Cardiac fibroblast (primary cell): ENCODE results near the gene DAP3.
"Not testable (repeated sequence)": the region's sequence is repeated elsewhere in the genome, so short reads cannot be mapped to it uniquely, and the experiment has no call there.

ENCODE experiments used
- DNase-seq, 2 donors: peaks; one replicate each; pipeline versions ENCODE4 v3.0.0 to v3.0.0-alpha.2; 2010; ENCODE audit warnings: low read depth in 2 of 2
- H3K4me3 ChIP-seq, 2 donors: replicated peaks in 1 of 2; 1 replicate in 1 of 2; 2 replicates in 1 of 2; pipeline ENCODE4 v1.5.1; 2011; ENCODE audit warnings: low read depth in 2 of 2, low read length in 2 of 2, mild to moderate bottlenecking in 2 of 2, moderate library complexity in 1 of 2
- CTCF ChIP-seq: IDR thresholded peaks from one replicate; pipeline ENCODE4 v1.5.1; 2011; ENCODE audit warnings: low read depth, mild to moderate bottlenecking, low read length, inconsistent platforms

DAP3 gene

GRCh38 chr1:155689081-155689607 is at the start of gene DAP3:
Gene DAP3 (plus strand): TSS chr1:155689091. CDS start chr1:155709780, 20,689 bp downstream.
- not testable (repeated sequence) for DNase-seq
- H3K4me3 ChIP-seq, result peak within 1 kb of the TSS; percentile 96

- DNase-seq, result no peak
- no peak for TF ChIP-seq CTCF
Measured at GRCh38 chr1:155640367-155640766, 48.5 kb upstream of the DAP3 start.

DNA sequence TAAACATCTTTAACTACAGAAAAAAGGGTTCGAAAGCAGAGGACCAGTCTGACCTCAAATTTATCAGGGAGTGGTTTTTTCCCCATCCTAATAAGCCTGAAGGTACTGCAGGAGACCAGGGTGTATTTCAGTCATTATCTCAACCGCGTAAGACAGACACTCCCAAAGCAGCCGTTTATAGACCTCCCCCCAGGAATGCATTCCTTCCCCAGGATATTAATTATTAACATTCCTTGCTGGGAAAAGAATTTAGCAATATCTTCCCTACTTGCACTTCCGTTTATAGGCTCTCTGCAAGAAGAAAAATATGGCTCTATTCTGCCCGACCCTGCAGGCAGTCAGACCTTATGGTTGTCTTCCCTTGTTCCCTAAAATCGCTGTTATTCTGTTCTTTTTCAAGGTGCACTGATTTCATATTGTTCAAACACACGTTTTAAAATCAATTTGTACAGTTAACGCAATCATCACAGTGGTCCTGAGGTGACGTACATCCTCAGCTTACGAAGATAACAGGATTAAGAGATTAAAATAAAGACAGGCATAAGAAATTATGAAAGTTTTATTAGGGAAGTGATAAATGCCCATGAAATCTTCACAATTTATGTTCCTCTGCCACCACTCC is 46.2 kb upstream of the DAP3 start:
- not testable (repeated sequence) for DNase-seq, H3K4me3 ChIP-seq

More at GRCh38 chr1:155640367-155640766, 48.5 kb upstream of the DAP3 start:
- no peak overlapping the region for H3K4me3 ChIP-seq

DNA sequence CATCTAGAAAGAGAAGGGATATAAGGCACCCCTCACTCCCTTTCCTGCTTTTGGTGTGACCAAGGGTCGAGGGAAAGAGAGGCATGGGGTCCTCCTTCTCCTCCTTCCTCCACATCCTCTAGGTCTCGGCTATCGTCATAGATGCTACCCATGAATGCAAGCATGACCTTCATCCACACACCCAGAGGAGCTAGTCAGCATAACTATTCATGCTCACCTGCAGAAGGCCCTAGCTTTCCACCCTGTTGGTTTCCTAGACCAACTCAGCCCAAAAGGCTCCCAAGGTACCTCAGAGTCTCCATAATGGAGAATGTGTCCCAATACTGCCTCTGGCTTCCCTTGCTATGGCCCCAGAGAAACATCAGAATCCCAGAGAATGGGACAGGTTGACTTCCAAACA is 45.7 kb upstream of the DAP3 start:
- no peak for TF ChIP-seq CTCF

GRCh38 chr1:155645034-155645598 is 43.8 kb upstream of the DAP3 start:
- no peak overlapping the region for H3K4me3 ChIP-seq
- DNase-seq, result peak in 1 of 2 donors; percentile 73
- TF ChIP-seq CTCF, result no peak

More for the DNA sequence above, 45.7 kb upstream of the DAP3 start:
- DNase-seq, result no peak
- H3K4me3 ChIP-seq, result no peak overlapping the region

DNA sequence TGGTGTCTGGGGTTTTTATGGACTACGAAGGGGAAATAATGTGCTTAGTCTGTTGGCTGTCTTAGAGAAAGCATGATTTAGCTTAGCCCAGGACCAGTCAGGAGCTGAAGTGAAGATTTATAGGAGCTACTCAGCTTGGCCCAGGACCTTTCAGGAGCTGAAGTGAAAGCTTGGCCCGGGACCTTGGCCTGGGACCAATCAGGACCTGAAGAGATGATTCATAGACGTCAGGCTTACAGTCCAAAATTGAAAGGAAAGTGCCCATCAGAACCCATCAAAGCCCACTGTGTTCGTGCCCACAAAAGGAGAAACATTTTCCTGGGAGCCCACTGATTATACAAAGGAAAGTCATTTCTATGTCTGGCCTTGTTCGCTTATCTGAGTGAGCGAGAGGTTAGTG is 43.2 kb upstream of the DAP3 start:
- no peak for TF ChIP-seq CTCF
- peak; percentile 45 to 63 for DNase-seq

DNA sequence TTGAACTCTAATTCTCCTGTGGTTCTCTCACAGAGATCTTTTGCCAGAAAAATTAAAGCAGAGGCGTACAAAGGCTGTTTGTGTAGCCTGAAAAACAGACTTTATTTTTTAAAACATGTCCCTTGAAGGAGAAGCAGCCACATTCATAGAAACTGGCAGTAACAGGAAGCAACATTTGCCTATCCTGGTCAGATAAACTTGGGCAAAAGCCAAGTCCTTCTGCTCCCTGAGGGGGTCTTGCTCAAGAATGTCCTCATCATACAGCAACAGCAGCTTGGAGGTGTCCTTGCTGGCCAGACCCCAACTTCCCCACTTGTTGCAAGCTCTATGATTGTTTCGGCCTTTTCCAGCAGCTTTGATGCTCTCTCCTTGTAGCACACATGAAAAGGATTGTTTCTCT is 42.6 kb upstream of the DAP3 start:
- TF ChIP-seq CTCF, result no peak
- peak; percentile 74 to 76 for DNase-seq
- H3K4me3 ChIP-seq, result no peak overlapping the region

More for the DNA sequence above, 43.2 kb upstream of the DAP3 start:
- no peak overlapping the region for H3K4me3 ChIP-seq
